T-helper 17 cell (primary cell): ENCODE data around the gene CERS5. TPM values are rescaled to one million over a fixed set of nuclear protein-coding genes. Genes with fewer than 3 reads are reported as not detected.

Experiments
- ATAC-seq: fragments of 150-1000 bp; cut with Tn5 transposase; 2 replicates; pipeline ENCODE4 v1.10.0; 2021; ENCODE audit warnings: mild to moderate bottlenecking, moderate library complexity
- DNase-seq, 3 donors: peaks; one replicate each; pipeline versions ENCODE4 v3.0.0 to v3.0.0-alpha.2; 2020 to 2021
- H3K9me3 ChIP-seq: one replicate; pipeline ENCODE4 v1.7.0; 2013; ENCODE audit warnings: low read length, mild to moderate bottlenecking; ENCODE audit not compliant: control insufficient read depth, poor library complexity, severe bottlenecking
- H3K27ac Mint-ChIP-seq: one replicate; pipeline ENCODE4 v1.8.0; 2022; ENCODE audit warnings: mild to moderate bottlenecking, moderate library complexity, mixed read lengths
- H3K27me3 Mint-ChIP-seq: one replicate; pipeline ENCODE4 v1.8.0; 2022; ENCODE audit warnings: mixed read lengths
- H3K36me3 Mint-ChIP-seq: one replicate; pipeline ENCODE4 v1.8.0; 2022; ENCODE audit warnings: low read depth, mixed read lengths
- H3K4me1 Mint-ChIP-seq: one replicate; pipeline ENCODE4 v1.8.0; 2022; ENCODE audit warnings: mild to moderate bottlenecking, mixed read lengths
- H3K4me3 Mint-ChIP-seq: one replicate; pipeline ENCODE4 v1.8.0; 2022; ENCODE audit warnings: mild to moderate bottlenecking, moderate library complexity, mixed read lengths
- total RNA-seq, 4 donors: library from RNA in 2 of 4; stranded (reverse) in 2 of 4; gene quantifications; one replicate each; pipeline ENCODE4 v1.2.3 and lab custom pipeline; 2022 to 2026

The CERS5 gene
- total RNA-seq, 2 donors from 2014 or later, result 51.6 to 57.8 TPM

DNA sequence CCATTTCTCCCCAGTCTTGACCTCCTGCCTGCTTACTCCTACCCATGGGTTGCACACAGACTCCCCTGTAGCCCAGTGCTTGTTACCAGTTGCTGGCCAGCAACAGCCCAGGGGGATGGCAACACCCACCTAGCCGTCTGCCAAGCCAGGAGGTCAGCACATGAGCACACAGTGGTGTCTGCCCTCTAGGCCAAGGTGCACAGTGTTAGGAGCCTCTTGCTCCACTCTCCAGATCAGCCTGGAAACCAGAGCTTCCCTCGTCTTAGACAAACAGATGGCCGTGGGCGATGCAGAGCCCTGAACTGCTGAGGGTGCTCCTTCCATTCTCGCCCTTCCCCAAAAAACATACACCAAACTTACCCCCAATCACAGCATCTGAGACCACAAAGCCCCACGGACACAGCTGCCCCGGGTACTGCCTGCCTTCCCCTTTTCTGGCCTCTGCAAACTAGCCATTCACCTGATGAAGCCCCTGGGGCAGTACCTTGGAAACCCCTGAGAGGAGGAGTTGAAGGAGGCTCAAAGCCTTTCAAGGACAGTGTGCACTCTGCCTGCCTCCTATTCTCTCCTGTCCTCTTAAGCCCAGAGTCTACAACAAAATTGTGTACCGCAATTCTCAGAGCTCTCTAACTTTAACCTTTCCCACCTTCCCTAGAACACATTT is 64.4 kb downstream of the CERS5 start:
- Mint-ChIP-seq H3K27ac (peak overlapping the region; percentile 72), H3K36me3 (peaks cover 7% of the 10 kb centered on the region), H3K4me1 (peaks cover 7% of the 10 kb centered on the region), H3K27me3 (no peaks in the 10 kb centered on the region), H3K4me3 (no peak overlapping the region)
- DNase-seq (no peak), ATAC-seq (no peak)
- no peaks in the 10 kb centered on the region for H3K9me3 ChIP-seq

DNA sequence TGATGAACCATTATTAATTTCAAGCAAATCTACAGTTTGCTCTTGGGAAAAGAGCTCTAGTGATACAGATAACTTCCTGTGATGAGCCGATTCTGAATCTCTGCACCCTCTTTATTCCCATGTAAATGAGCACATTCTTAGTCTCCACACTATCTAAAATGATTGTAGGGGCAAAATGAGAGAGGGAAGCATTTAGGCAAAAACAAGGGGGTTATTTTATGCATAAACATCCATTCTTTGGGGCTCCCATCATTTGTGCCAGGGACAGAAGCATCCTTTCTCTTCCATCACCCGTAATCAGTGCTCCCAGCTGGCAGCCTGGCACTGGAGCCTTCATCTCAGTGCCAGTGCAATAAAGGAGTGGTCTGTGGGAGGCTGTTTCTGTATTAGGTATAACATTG is 65.0 kb downstream of the CERS5 start:
- peaks cover 7% of the 10 kb centered on the region for H3K4me1 Mint-ChIP-seq
- no peak for DNase-seq
- no peaks in the 10 kb centered on the region for H3K9me3 ChIP-seq
- H3K27me3 Mint-ChIP-seq, result no peaks in the 10 kb centered on the region
- H3K27ac Mint-ChIP-seq, result no peak overlapping the region
- no peak overlapping the region for H3K4me3 Mint-ChIP-seq
- H3K36me3 Mint-ChIP-seq, result peaks cover 7% of the 10 kb centered on the region
- no peak for ATAC-seq

DNA sequence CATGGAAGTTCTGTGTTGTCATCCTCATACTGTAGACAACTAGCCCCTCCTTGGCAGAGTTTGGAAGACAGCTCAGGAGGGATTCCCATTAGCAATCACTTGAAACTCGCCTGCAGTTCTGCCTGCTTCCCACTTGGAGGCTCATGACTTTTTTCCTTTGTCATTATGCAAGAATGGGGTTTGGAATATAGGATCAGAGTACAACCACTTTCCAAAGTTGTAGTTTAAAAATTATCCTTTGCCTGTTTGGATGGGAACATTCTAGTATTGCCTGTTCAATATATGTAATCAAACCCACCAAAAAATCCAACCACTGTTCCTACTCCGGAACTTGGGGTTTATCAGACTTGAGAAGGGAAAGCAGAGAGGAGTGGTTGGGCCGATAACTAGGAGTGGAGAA is 65.5 kb downstream of the CERS5 start:
- no peaks in the 10 kb centered on the region for H3K9me3 ChIP-seq
- H3K4me1 Mint-ChIP-seq, result peaks cover 7% of the 10 kb centered on the region
- DNase-seq (no peak), ATAC-seq (no peak)
- no peaks in the 10 kb centered on the region for H3K27me3 Mint-ChIP-seq
- peaks cover 7% of the 10 kb centered on the region for H3K36me3 Mint-ChIP-seq
- H3K27ac Mint-ChIP-seq, result no peak overlapping the region
- no peak overlapping the region for H3K4me3 Mint-ChIP-seq

DNA sequence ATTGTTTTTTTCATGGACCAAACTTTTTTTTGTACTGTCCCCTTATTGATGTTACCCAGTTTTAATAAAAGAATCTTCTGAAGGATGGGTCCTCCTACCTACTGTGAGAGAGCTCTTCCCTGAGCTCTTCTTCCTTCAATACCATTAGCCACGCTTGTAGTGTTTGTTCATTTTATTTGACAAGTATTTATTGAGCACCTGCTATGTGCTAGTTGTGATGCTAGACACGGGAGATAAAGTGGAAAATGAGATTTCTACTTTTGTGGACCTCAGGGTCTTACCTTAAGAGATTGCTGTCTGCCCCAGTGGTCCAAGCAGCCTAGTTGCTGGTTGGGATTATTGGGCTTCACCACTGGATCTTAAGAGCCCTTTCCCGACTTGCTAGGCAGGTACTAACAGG is 66.6 kb downstream of the CERS5 start:
- ATAC-seq, result no peak
- Mint-ChIP-seq H3K36me3 (peaks cover 16% of the 10 kb centered on the region), H3K4me1 (peaks cover 11% of the 10 kb centered on the region), H3K27ac (peak overlapping the region; percentile 66), H3K4me3 (no peak overlapping the region), H3K27me3 (no peaks in the 10 kb centered on the region)
- no peak for DNase-seq
- no peaks in the 10 kb centered on the region for H3K9me3 ChIP-seq

GRCh38 chr12:50099302-50100008 is 67.7 kb downstream of the CERS5 start:
- no peak for DNase-seq
- Mint-ChIP-seq H3K4me3 (peak overlapping the region; percentile 12), H3K36me3 (peaks cover 18% of the 10 kb centered on the region), H3K27ac (no peak overlapping the region), H3K4me1 (peaks cover 11% of the 10 kb centered on the region), H3K27me3 (no peaks in the 10 kb centered on the region)
- no peaks in the 10 kb centered on the region for H3K9me3 ChIP-seq
- no peak for ATAC-seq

DNA sequence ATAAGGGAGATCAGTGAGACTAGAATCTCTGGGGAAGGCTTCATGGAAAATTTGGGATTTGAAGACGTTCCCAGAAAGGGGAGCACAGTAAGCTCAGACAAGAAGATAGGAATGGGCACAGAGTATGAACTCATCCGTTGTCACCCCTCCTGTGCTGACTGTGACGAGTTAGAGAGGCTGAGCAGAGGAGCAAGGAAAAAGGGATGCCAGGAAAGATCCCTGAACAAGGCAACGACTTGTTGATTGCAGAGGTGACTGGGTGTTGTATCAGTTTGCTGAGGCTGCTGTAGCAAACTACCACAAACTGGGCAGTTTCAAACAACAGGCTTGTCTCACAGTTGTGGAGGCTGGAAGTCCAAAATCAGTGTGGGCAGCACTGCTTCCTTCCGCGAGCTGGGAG is 69.2 kb downstream of the CERS5 start:
- H3K4me3 Mint-ChIP-seq, result no peak overlapping the region
- no peak for ATAC-seq
- H3K36me3 Mint-ChIP-seq, result peaks cover 18% of the 10 kb centered on the region
- peaks cover 10% of the 10 kb centered on the region for H3K4me1 Mint-ChIP-seq
- H3K9me3 ChIP-seq, result no peaks in the 10 kb centered on the region
- no peaks in the 10 kb centered on the region for H3K27me3 Mint-ChIP-seq
- DNase-seq, result no peak
- peak overlapping the region; percentile 59 for H3K27ac Mint-ChIP-seq

- DNase-seq, result no peak
- ATAC-seq, result no peak
- H3K27me3 Mint-ChIP-seq, result no peaks in the 10 kb centered on the region
- no peak overlapping the region for H3K4me3 Mint-ChIP-seq
- no peak overlapping the region for H3K27ac Mint-ChIP-seq
- no peaks in the 10 kb centered on the region for H3K36me3 Mint-ChIP-seq
- H3K9me3 ChIP-seq, result no peaks in the 10 kb centered on the region
- peaks cover 19% of the 10 kb centered on the region for H3K4me1 Mint-ChIP-seq
Observed at GRCh38 chr12:50090391-50090790, 76.8 kb downstream of the CERS5 start.

GRCh38 chr12:50089730-50090129 is 77.4 kb downstream of the CERS5 start:
- peaks cover 21% of the 10 kb centered on the region for H3K4me1 Mint-ChIP-seq
- H3K36me3 Mint-ChIP-seq, result peaks cover 2% of the 10 kb centered on the region

GRCh38 chr12:50088577-50089335 is 78.4 kb downstream of the CERS5 start:
- DNase-seq (peak in 1 of 3 donors; percentile 41), ATAC-seq (peak; percentile 43)
- no peaks in the 10 kb centered on the region for H3K9me3 ChIP-seq
- no peak overlapping the region for H3K4me3 Mint-ChIP-seq
- no peaks in the 10 kb centered on the region for H3K27me3 Mint-ChIP-seq
- peaks cover 21% of the 10 kb centered on the region for H3K4me1 Mint-ChIP-seq
- H3K36me3 Mint-ChIP-seq, result peaks cover 2% of the 10 kb centered on the region
- no peak overlapping the region for H3K27ac Mint-ChIP-seq

More at GRCh38 chr12:50089730-50090129, 77.4 kb downstream of the CERS5 start:
- no peak overlapping the region for H3K4me3 Mint-ChIP-seq
- ATAC-seq (no peak), DNase-seq (no peak)
- H3K9me3 ChIP-seq, result no peaks in the 10 kb centered on the region
- no peak overlapping the region for H3K27ac Mint-ChIP-seq
- H3K27me3 Mint-ChIP-seq, result no peaks in the 10 kb centered on the region

GRCh38 chr12:50087995-50088394 is 79.2 kb downstream of the CERS5 start:
- Mint-ChIP-seq H3K36me3 (peaks cover 2% of the 10 kb centered on the region), H3K27me3 (no peaks in the 10 kb centered on the region), H3K4me1 (peaks cover 24% of the 10 kb centered on the region), H3K4me3 (no peak overlapping the region), H3K27ac (peak overlapping the region; percentile 72)
- ATAC-seq (no peak), DNase-seq (no peak)
- H3K9me3 ChIP-seq, result no peaks in the 10 kb centered on the region

- no peak overlapping the region for H3K4me3 Mint-ChIP-seq
- H3K27ac Mint-ChIP-seq, result no peak overlapping the region
- no peak for ATAC-seq
- no peaks in the 10 kb centered on the region for H3K9me3 ChIP-seq
- DNase-seq, result no peak
- H3K4me1 Mint-ChIP-seq, result peaks cover 24% of the 10 kb centered on the region
- peaks cover 2% of the 10 kb centered on the region for H3K36me3 Mint-ChIP-seq
- no peaks in the 10 kb centered on the region for H3K27me3 Mint-ChIP-seq
Observed at GRCh38 chr12:50087151-50087550, 80.0 kb downstream of the CERS5 start.

- DNase-seq, result no peak
- peaks cover 26% of the 10 kb centered on the region for H3K4me1 Mint-ChIP-seq
- no peaks in the 10 kb centered on the region for H3K27me3 Mint-ChIP-seq
- H3K36me3 Mint-ChIP-seq, result peaks cover 2% of the 10 kb centered on the region
- no peaks in the 10 kb centered on the region for H3K9me3 ChIP-seq
- ATAC-seq, result no peak
- H3K4me3 Mint-ChIP-seq, result peak overlapping the region; percentile 95
- H3K27ac Mint-ChIP-seq, result peak overlapping the region; percentile 86
Observed at GRCh38 chr12:50086148-50086547, 81.0 kb downstream of the CERS5 start.

DNA sequence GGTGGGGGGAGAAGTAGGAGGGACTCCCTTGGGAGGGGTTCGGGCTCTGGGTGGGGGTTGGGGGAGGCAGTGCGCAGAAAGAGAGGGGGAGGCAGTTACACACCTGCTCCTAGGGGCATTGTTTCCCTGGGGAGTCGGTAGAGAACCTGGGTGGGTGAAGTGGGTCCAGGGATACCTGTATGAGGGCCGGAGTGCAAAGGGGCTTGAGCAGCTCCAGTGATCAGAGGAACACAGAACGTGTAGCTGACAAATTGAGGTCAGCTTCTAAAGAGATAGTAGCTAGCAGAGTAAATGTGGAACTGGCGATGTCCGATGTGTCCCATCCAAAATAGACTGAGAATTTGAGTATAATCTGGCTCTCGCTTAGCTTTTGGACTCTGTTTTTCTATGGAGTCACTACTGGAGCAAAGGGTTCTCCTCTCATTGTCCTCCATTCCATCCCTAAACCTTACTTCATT is 81.5 kb downstream of the CERS5 start:
- peaks cover 2% of the 10 kb centered on the region for H3K36me3 Mint-ChIP-seq
- peak overlapping the region; percentile 86 for H3K27ac Mint-ChIP-seq
- ATAC-seq (peak; percentile 5), DNase-seq (no peak)
- no peaks in the 10 kb centered on the region for H3K27me3 Mint-ChIP-seq
- H3K4me3 Mint-ChIP-seq, result peak overlapping the region; percentile 95
- H3K4me1 Mint-ChIP-seq, result peaks cover 26% of the 10 kb centered on the region
- H3K9me3 ChIP-seq, result no peaks in the 10 kb centered on the region
